Keratinocyte (primary cell): ENCODE data around the gene PRMT1.

Source experiments
- CTCF ChIP-seq, 3 experiments: IDR thresholded peaks in 1 of 3; conservative IDR thresholded peaks in 1 of 3; optimal IDR thresholded peaks in 1 of 3; 2 replicates in 2 of 3; 3 replicates in 1 of 3; pipeline versions ENCODE3 to v1.5.1; 2011; ENCODE audit warnings: low read length in 3 of 3, mild to moderate bottlenecking in 3 of 3, moderate library complexity in 2 of 3, control low read depth in 1 of 3, inconsistent platforms in 1 of 3; ENCODE audit not compliant: insufficient read depth in 2 of 3; ENCODE audit errors: extremely low read depth in 1 of 3
- EZH2 ChIP-seq: IDR thresholded peaks from one replicate; pipeline ENCODE4 v1.6.1; 2012; ENCODE audit warnings: inconsistent platforms, mild to moderate bottlenecking, low read length, moderate library complexity

GRCh38 chr19:49686503-49687088 is 9.5 kb downstream of the PRMT1 start:
- TF ChIP-seq EZH2, result no peak
- TF ChIP-seq CTCF (optimal IDR thresholded peaks at IDR 0.05 in 1 of 3, IDR thresholded peaks at IDR 0.05 in 1 of 3, conservative IDR thresholded peaks at IDR 0.05 in 1 of 3; ENCODE audit: extremely low read depth in 1 of 3, insufficient read depth in 2 of 3, low read length in 3 of 3), result no peak
